Pancreas (tissue), 10 donors: Measurements from ENCODE around the gene AOC3. TPM values are rescaled to one million over a fixed set of nuclear protein-coding genes. Genes with fewer than 3 reads are reported as not detected.
"Not testable (repeated sequence)": the region's sequence is repeated elsewhere in the genome, so short reads cannot be mapped to it uniquely, and the experiment has no call there.

ENCODE experiments used
- ATAC-seq, 4 donors: fragments of 200-7000 bp; cut with Tn5 transposase; one replicate each; pipeline versions ENCODE4 v1.8.0 to v1.9.1; 2020; ENCODE audit warnings: mild to moderate bottlenecking in 4 of 4, moderate library complexity in 4 of 4
- DNase-seq, 6 donors: peaks; one replicate each; pipeline ENCODE4 v3.0.0-alpha.2; 2020
- FAIRE-seq: peaks from 2 replicates; lab custom pipeline; 2012; peaks lifted over from hg19 to GRCh38; lab: Jason Lieb, UNC
- H3K27ac ChIP-seq, 4 donors: fragments of 200-600 bp; sonication (generic); 1 replicate in 3 of 4; 2 replicates in 1 of 4; pipeline versions ENCODE4 v1.5.0 to v1.8.0; 2020
- H3K27me3 ChIP-seq, 4 donors: fragments of 200-600 bp; one replicate each; pipeline ENCODE4 v1.8.0; 2021
- H3K36me3 ChIP-seq, 3 donors: fragments of 200-600 bp; sonication (generic) in 1 of 3; one replicate each; pipeline versions ENCODE4 v1.5.0 to v1.8.0; 2020 to 2021
- H3K4me1 ChIP-seq, 3 donors: fragments of 200-600 bp; one replicate each; pipeline ENCODE4 v1.8.0; 2021
- H3K4me3 ChIP-seq, 4 donors: fragments of 200-600 bp; sonication (generic) in 2 of 4; one replicate each; pipeline versions ENCODE4 v1.5.0 to v1.8.0; 2020 to 2021
- H3K9me3 ChIP-seq, 4 donors: fragments of 200-600 bp; one replicate each; pipeline ENCODE4 v1.8.0; 2021
- CTCF ChIP-seq, 4 donors: fragments of 200-600 bp; sonication (generic) in 3 of 4; IDR thresholded peaks; one replicate each; pipeline versions ENCODE4 v1.5.0 to v1.8.0; 2021; ENCODE audit warnings: antibody characterized with exemption in 4 of 4
- WGBS, 2 donors: extraction: QIAGEN DNeasy Blood & Tissue Kit; methylation state at CpG; one replicate each; pipeline ENCODE4 v1.1.7; 2013; 5-methylcytosine and 5-hydroxymethylcytosine counted together
- intact Hi-C, 3 donors: fragments of 100-400 bp; cut with DNase I; formaldehyde crosslinking; loops; one replicate each; pipeline versions ENCODE4 v1.11.1 to v1.14.2; 2022
- polyA plus RNA-seq, 2 donors: library from polyadenylated mRNA; stranded (reverse); fragments of 200-250 nt; gene quantifications; one replicate each; pipeline ENCODE4 v1.2.3, GENCODE V29; 2013
- total RNA-seq, 6 donors: library from RNA; stranded (reverse); fragmentation: NEBNext Ultra II Directional in 4 of 6; extraction: Animal tissue kit (Norgen Biotek cat#: 25700) in 4 of 6; gene quantifications; one replicate each; pipeline versions ENCODE4 v1.2.1 to v1.2.4, GENCODE V29; 2021 to 2023
- donor health status: healthy with polysubstance abuse.
- donor health status: DM: no; HTN: no; CAD: no; lungs with moderate emphysema.
- donor health status: DM: no; HTN: no; CAD: no.
- donor health status: control.
- donor health status: control.
- donor health status: Bipolar disorder and iron deficiency.
- donor health status: DM: yes; HTN: yes; CAD: no.
- donor health status: DM: no; HTN: no; CAD: no.
- donor health status: DM: no; HTN: no; CAD: no.
- donor health status: DM: yes; HTN: yes; CAD: no.

Gene AOC3
- total and polyA plus RNA-seq, 8 donors: 1.9 to 11.3 (median 7.4) TPM

GRCh38 chr17:42882166-42882565 is 31.2 kb downstream of the AOC3 start:
- Histone ChIP-seq H3K27me3 (no peaks in the 10 kb centered on the region), H3K4me1 (no peaks in the 10 kb centered on the region), H3K4me3 (no peak overlapping the region), H3K27ac (no peak overlapping the region), H3K36me3 (no peaks in the 10 kb centered on the region), H3K9me3 (no peaks in the 10 kb centered on the region)
- intact Hi-C loops: no loop called here
- ATAC-seq (no peak), FAIRE-seq (no peak), DNase-seq (no peak)
- no peak for TF ChIP-seq CTCF (IDR thresholded peaks at IDR 0.05)
- 87 to 91% methylated on average over 8 of the region's 8 CpGs for WGBS, 2 donors

- TF ChIP-seq CTCF (IDR thresholded peaks at IDR 0.05): no peak
- ATAC-seq: peak in 1 of 4 donors; percentile 41
- no peaks in the 10 kb centered on the region for H3K4me1 ChIP-seq
- H3K9me3 ChIP-seq: no peaks in the 10 kb centered on the region
- 65 to 70% methylated on average over 7 of the region's 7 CpGs for WGBS, 2 donors
- FAIRE-seq: no peak
- H3K4me3 ChIP-seq: no peak overlapping the region
- H3K36me3 ChIP-seq: no peaks in the 10 kb centered on the region
- DNase-seq: no peak
- no peaks in the 10 kb centered on the region for H3K27me3 ChIP-seq
- intact Hi-C loops: no loop called here
- H3K27ac ChIP-seq: no peak overlapping the region
These were observed 33.0 kb downstream of the AOC3 start for GRCh38 chr17:42883802-42884558.

GRCh38 chr17:42885806-42886205 is 34.8 kb downstream of the AOC3 start:
- intact Hi-C loops, H3K27ac ChIP-seq, H3K36me3 ChIP-seq, H3K4me3 ChIP-seq, FAIRE-seq, DNase-seq, H3K27me3 ChIP-seq, ATAC-seq, H3K9me3 ChIP-seq, H3K4me1 ChIP-seq: not testable (repeated sequence)
- 95 to 100% methylated on average over 3 of the region's 3 CpGs for WGBS, 2 donors

GRCh38 chr17:42886283-42887176 is 35.5 kb downstream of the AOC3 start:
- Histone ChIP-seq H3K36me3 (no peaks in the 10 kb centered on the region), H3K27me3 (no peaks in the 10 kb centered on the region), H3K27ac (no peak overlapping the region), H3K4me1 (peaks cover 0 to 3% (median 0%) of the 10 kb centered on the region in 3 donors), H3K9me3 (no peaks in the 10 kb centered on the region), H3K4me3 (no peak overlapping the region)
- FAIRE-seq (no peak), ATAC-seq (peak in 3 of 4 donors; percentile 17 to 37 (median 27)), DNase-seq (no peak)
- no peak for TF ChIP-seq CTCF (IDR thresholded peaks at IDR 0.05)
- WGBS, 2 donors: 51 to 55% methylated on average over 15 of the region's 15 CpGs
- intact Hi-C loops: no loop called here

GRCh38 chr17:42889809-42890208 is 38.8 kb downstream of the AOC3 start:
- no peak for TF ChIP-seq CTCF (IDR thresholded peaks at IDR 0.05)
- DNase-seq (no peak), ATAC-seq (no peak), FAIRE-seq (no peak)
- H3K36me3 ChIP-seq: no peaks in the 10 kb centered on the region
- H3K4me1 ChIP-seq: peaks cover 15 to 32% (median 22%) of the 10 kb centered on the region in 3 donors
- WGBS, 2 donors: 84% methylated on average over 7 of the region's 7 CpGs
- H3K4me3 ChIP-seq: no peak overlapping the region
- H3K27me3 ChIP-seq: no peaks in the 10 kb centered on the region
- no peak overlapping the region for H3K27ac ChIP-seq
- intact Hi-C loops: no loop called here
- H3K9me3 ChIP-seq: no peaks in the 10 kb centered on the region
